ENCODE results near the gene MAP6.

GRCh38 chr11:75663808-75664207 is 5.0 kb downstream of the MAP6 start:
- TF ChIP-seq, protein P1, sequence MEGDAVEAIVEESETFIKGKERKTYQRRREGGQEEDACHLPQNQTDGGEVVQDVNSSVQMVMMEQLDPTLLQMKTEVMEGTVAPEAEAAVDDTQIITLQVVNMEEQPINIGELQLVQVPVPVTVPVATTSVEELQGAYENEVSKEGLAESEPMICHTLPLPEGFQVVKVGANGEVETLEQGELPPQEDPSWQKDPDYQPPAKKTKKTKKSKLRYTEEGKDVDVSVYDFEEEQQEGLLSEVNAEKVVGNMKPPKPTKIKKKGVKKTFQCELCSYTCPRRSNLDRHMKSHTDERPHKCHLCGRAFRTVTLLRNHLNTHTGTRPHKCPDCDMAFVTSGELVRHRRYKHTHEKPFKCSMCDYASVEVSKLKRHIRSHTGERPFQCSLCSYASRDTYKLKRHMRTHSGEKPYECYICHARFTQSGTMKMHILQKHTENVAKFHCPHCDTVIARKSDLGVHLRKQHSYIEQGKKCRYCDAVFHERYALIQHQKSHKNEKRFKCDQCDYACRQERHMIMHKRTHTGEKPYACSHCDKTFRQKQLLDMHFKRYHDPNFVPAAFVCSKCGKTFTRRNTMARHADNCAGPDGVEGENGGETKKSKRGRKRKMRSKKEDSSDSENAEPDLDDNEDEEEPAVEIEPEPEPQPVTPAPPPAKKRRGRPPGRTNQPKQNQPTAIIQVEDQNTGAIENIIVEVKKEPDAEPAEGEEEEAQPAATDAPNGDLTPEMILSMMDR (IDR thresholded peaks at IDR 0.05; ENCODE audit: insufficient read depth, low read length, poor library complexity, severe bottlenecking): no peak
- TF ChIP-seq EZH2phosphoT487 (conservative IDR thresholded peaks at IDR 0.05; ENCODE audit: low read length): no peak

All from SU-DHL-6 (cell line).